GM19324 (cell line): ENCODE results near the gene CTNNA1.

ENCODE experiments used
- ATAC-seq: cut with Tn5 transposase; IDR thresholded peaks from one replicate; pipeline ENCODE4 v1.9.1; 2021; ENCODE audit warnings: mild to moderate bottlenecking, moderate library complexity; ENCODE audit not compliant: unreplicated experiment, low FRiP score

CTNNA1 gene

DNA sequence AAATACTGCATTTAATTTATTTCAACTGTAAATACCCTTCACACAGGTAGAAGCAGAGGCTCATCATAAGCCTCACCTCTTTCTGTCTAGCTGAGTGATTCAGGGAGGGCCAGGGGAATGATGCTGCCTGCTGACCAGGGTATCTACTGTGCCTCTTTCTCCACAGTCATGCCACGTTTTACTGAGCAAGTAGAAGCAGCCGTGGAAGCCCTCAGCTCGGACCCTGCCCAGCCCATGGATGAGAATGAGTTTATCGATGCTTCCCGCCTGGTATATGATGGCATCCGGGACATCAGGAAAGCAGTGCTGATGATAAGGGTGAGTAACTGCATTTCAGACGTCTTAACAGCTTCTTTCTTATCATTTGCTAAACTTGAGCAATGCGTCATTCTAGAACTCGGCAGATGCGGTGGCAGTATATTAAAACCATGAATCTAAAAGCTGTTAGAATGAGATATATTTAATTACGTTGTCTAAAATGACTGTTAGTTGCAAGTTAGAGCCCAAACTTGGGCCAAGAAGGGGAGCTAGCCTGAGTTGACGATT is 171.9 kb downstream of the CTNNA1 start:
- no peak for ATAC-seq

DNA sequence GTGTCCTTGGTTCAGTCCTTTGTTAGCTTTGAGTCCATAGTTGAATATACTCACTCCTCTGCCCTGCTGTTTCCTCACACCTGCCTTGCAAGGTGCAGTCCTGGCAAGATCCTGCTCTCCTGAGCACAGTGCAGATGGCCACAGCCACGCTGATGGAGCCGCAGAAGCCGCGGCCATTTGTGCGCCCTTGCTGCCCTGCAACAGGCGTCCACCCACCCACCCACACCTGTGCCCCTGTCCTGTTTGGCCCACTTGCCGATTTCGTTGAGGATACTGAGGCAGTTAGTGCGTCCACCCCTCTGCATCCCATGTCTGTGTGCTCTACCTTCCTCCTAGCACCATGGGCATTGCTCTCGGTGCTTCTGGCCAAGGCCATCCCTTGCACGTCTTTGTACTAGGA is 173.0 kb downstream of the CTNNA1 start:
- ATAC-seq: no peak

- no peak for ATAC-seq
Observed at GRCh38 chr5:138926688-138927448, 173.6 kb downstream of the CTNNA1 start.

DNA sequence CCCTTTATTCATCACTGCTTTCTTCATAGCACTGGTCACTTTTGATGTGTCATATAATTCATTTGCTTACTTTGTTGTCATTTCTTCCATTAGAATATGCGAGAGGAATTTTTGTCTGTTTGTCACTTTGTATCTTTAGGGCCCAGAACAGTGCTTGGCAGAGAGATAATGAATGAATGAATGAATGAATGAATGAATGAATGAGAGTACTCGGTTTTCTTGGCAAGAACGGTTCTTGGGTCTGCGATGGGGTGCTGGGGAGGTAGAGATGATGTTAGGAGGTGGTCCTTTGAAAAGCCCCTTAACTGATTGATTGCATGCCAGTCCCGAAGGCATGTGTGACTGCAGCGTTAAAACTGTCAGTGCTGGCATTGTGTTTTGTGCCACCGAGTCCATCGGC is 174.3 kb downstream of the CTNNA1 start:
- no peak for ATAC-seq

GRCh38 chr5:138927979-138928378 is 174.8 kb downstream of the CTNNA1 start:
- no peak for ATAC-seq

- ATAC-seq: no peak
Observed at GRCh38 chr5:138929571-138929955, 176.3 kb downstream of the CTNNA1 start.

DNA sequence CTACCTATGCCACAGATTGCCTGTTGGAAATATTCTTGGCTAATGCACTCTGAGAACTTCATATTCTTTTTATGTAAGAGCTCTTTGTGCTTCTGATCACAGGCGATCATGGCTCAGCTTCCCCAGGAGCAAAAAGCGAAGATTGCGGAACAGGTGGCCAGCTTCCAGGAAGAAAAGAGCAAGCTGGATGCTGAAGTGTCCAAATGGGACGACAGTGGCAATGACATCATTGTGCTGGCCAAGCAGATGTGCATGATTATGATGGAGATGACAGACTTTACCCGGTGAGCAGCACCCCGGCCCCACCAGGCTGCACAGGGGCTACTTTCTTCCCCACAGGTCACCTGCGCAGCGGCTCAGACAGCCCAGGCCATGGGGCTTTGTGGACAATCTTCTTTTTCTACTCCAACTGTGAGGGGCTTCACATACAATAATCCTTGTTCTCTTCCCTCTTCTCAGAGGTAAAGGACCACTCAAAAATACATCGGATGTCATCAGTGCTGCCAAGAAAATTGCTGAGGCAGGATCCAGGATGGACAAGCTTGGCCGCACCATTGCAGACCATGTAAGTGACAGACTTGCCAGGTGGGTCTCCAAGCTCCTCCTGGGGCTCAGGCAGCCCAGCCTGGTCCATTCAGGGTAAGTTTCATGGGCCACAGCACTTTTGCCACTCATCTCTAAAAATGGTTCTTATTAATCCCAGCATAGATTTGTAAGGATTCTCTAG is 177.3 kb downstream of the CTNNA1 start:
- ATAC-seq: no peak

GRCh38 chr5:138932171-138932810 is 179.1 kb downstream of the CTNNA1 start:
- ATAC-seq: no peak

DNA sequence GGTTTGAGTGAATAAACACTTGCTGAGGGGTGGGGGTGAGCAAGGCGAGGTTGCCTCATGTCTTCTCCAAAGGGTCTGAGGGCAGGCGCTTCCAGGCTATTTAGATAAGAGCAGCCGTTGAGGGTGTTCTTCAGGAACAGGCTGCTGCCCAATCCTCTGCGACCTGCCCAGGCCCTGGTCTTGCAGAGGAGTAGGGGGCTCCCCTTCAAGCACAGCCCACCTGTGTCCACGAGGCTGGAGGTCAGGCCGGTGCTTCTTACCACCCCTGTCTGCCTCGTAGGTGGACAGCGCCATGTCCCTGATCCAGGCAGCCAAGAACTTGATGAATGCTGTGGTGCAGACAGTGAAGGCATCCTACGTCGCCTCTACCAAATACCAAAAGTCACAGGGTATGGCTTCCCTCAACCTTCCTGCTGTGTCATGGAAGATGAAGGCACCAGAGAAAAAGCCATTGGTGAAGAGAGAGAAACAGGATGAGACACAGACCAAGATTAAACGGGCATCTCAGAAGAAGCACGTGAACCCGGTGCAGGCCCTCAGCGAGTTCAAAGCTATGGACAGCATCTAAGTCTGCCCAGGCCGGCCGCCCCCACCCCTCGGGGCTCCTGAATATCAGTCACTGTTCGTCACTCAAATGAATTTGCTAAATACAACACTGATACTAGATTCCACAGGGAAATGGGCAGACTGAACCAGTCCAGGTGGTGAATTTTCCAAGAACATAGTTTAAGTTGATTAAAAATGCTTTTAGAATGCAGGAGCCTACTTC is 180.5 kb downstream of the CTNNA1 start:
- no peak for ATAC-seq

DNA sequence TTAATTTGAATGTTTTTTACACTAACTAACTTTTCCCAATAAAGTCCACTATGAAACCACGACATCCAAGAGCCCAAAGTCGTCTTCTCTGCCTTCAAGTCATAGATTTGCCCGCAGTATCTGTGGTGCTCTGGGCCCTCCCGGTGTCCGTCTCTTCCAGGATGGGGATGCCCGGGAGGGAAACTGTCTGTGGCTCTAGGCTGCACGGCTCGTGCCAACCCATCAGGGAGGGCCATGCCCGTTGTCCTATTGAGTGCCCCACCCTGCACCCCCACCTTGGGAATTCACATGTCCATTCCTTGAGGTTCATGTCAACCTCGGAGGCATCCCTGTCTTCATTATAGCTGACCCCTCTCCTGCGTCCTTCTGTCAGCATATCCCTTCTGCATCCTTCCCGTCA is 181.7 kb downstream of the CTNNA1 start:
- no peak for ATAC-seq

- ATAC-seq: no peak
Observed at GRCh38 chr5:138935466-138935865, 182.2 kb downstream of the CTNNA1 start.

DNA sequence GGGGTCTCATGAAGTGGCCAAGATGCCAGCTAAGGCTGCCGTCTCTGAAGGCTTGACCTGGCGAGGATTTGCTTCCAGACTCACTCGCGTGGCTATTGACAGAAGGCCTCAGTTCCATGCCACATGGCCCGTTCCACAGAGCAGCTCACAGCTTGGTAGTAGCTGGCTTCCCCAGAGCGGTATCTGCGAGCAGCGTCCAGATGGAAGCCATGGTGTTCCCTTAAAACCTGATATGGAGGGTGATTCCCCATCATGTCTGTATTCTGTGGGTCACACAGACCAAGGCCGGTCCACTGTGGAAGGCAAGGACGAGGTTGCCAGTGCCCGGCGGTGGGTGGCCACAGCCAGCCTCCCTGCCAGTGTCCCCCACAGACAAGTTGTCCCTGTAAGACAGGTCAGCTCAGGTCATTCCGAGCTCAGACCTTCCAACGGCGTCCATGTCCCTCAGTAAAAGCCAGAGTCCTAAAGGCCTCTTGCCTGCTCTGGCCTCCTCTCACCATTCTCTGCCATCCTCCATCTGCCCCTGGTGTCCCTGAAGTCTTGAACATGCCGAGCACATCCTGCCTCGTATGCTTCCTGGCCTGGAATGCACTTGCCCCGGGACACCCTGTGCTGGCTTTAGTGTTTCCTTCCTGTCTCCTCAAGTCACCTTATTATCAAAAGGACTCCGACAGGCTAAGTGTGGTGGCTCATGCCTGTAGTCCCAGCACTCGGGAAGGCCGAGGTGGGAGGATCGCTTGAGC is 183.2 kb downstream of the CTNNA1 start:
- no peak for ATAC-seq

- no peak for ATAC-seq
Observed at GRCh38 chr5:138936968-138937345, 183.7 kb downstream of the CTNNA1 start.

DNA sequence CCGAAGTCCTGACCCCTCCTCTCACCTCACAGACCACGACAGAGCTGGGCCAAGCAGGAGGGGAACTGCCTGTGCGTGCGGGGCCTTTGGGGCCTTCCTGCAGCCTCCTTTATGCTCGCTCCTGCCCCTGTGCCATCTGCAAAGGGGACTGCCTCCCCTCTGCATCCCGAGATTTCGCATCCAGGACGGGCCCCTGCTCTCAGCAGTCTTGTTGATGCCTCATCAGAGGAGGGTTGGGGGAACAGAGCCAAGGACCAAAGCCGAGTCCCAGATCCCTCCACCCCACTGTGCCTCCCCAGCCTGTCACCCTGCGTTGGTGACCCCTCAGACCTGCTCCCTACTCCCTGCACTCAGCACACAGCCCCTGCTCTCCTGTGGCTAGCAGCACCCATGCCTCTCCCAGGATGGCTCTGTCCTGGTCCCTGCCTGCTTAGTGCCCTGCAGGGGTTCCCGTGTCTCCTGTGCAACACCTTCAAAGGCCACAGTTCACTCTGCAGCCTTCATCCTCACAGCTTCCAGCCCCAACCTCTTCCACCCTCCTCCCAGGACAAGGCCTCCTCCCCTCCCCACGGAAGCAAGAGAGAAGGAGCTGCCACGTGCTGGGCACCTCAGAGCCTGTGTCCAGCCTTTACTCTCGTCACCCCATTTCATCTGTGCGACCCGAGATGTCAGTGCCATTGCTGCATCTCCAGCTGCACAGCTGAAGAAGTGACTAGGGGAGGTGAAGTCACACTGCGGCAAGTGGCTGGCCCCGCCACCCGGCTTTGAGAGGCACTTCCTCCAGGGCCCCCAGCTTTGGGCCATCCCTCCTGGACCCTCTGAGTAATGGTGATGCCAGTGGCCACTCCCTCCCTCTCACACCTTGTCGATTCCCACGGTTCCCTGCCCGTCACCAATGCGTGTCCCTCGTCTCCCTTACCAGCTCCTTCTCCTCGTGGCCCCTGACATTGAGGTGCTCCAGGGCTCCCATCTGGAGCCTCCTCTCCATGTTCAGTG is 184.5 kb downstream of the CTNNA1 start:
- ATAC-seq: no peak

- ATAC-seq: no peak
Observed at GRCh38 chr5:138938526-138938925, 185.3 kb downstream of the CTNNA1 start.

- no peak for ATAC-seq
Observed at GRCh38 chr5:138942066-138942465, 188.8 kb downstream of the CTNNA1 start.

DNA sequence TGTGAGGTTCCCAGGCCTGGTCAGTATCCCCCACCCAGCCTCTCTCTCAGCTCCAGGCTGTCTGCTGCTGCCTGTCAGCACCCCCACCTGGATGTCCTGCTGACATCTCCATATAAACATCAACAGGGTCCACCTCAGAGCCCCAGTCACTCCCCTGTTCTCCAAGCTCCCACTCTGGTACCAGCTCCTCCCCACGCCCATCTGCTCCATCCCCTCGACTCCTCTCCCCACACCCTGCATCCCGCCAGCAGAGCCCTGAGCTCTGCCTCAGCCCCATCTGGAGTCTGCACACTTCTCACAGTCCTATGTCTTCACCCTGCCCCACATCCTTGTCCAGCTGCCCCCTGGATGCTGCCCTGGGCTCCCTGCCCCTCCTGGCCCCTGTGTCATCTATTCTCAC is 189.6 kb downstream of the CTNNA1 start:
- no peak for ATAC-seq

DNA sequence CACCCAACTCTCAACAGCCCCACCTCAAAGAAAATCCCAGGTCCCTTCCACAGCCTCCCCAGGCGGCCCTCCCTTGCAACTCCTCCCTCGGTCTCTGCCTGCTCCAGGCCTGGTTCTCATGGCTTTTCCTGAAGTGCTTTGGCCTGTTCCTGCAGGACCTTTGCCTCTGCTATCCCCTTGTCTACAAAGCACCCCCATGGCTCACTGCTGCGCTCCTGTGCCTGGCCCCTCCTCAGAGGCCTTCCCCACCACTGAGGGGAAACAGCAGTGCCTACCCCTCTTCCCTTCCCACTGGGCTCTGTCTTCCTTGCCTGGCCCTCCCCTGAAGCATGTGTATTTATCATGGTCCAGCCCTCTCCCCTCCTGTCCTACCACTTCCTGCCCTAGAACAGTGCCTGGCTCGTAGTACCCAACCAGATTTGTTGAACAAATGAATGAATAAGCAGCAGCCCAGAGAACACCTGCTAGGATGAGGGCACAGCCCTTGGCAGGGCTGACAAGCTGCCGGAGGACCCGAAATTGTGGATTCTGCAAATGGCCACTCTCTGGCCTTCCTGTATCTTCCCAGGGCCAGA is 190.5 kb downstream of the CTNNA1 start:
- no peak for ATAC-seq
